Stimulated activated CD4-positive, alpha-beta T cell treated with anti-CD3 and anti-CD28 coated beads, Interleukin-1b, Interleukin-23, amount 100 ng/mL, for 4 hours (primary cell): ENCODE data around the gene AGRN.
"Not testable (repeated sequence)": the region's sequence is repeated elsewhere in the genome, so short reads cannot be mapped to it uniquely, and the experiment has no call there.

Experiments used
- DNase-seq, 2 donors: peaks; one replicate each; pipeline ENCODE4 v3.0.0-alpha.2; 2020; ENCODE audit warnings: low read depth in 2 of 2

The AGRN gene

DNA sequence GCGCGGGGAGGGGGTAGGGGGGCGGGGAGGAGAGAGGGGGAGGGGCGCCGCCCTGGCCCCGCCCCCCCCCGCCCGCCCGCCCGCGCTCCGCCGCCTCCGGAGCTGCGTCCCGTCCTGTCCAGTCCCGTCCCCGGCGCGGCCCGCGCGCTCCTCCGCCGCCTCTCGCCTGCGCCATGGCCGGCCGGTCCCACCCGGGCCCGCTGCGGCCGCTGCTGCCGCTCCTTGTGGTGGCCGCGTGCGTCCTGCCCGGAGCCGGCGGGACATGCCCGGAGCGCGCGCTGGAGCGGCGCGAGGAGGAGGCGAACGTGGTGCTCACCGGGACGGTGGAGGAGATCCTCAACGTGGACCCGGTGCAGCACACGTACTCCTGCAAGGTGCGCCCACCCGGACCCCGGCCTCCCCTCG lies at the start of gene AGRN:
AGRN (plus strand) TSS at position 121 of the 405 bp plus-strand sequence; CDS start at position 174, 53 bp downstream.
- peak in 1 of 2 donors; percentile 18 for DNase-seq

DNA sequence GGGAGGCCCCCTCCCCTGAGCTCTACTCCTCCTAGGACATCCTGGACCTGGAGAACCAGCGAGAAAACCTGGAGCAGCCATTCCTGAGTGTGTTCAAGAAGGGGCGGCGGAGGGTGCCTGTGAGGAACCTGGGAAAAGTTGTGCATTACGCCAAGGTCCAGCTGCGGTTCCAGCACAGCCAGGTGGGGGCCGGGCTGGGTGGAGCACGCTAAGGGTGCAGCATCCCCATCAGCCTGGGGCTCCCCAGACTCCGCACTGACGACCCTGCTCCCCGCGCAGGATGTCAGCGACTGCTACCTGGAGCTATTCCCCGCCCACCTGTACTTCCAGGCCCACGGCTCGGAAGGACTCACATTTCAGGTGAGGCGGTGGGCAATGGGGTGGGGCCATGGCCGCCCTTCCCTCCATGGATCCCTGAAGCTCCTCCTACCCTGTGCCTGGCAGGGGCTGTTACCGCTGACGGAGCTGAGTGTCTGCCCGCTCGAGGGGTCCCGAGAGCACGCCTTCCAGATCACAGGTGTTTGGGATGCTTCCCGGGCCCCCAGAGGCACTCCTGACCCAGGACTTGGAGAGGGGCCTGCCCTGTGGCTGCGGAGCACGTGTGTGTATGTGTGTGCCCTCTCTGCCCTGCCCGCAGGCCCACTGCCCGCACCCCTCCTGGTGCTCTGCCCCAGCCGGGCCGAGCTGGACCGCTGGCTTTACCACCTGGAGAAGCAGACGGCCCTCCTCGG lies 49.5 kb upstream of the AGRN start:
- DNase-seq: no peak

DNA sequence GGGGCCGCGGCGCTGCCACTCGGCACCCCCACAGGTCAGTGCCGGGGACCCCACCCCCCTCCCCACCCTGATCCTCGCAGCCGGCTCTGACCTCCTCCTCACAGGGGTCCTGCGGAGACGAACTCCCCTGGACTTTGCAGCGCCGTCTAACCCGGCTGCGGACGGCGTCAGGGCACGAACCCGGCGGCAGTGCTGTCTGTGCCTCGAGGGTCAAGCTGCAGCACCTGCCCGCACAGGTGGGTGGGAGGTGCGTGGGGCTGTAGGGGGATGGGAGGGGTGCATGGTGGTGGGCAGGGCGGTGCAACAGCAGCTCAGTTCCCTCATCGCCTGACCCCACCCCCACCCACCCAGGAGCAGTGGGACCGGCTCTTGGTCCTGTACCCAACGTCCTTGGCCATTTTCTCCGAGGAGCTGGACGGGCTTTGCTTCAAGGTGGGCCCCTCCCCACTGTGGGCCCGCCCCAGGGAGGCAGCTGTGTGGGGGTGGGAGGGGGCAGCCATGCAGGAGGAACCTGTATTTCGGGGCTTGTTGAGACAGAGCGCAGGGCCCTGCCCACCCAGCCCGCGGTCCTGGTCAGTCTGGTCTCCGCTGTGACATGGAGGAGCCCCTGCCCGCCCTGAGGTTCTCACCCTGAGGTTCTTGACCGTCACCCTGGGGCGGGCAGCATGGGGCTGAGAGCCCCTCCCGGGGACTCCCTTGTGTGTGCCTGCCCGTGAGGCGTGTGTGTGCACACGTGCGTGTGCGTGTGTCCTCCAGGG lies 48.8 kb upstream of the AGRN start:
- DNase-seq: no peak

DNA sequence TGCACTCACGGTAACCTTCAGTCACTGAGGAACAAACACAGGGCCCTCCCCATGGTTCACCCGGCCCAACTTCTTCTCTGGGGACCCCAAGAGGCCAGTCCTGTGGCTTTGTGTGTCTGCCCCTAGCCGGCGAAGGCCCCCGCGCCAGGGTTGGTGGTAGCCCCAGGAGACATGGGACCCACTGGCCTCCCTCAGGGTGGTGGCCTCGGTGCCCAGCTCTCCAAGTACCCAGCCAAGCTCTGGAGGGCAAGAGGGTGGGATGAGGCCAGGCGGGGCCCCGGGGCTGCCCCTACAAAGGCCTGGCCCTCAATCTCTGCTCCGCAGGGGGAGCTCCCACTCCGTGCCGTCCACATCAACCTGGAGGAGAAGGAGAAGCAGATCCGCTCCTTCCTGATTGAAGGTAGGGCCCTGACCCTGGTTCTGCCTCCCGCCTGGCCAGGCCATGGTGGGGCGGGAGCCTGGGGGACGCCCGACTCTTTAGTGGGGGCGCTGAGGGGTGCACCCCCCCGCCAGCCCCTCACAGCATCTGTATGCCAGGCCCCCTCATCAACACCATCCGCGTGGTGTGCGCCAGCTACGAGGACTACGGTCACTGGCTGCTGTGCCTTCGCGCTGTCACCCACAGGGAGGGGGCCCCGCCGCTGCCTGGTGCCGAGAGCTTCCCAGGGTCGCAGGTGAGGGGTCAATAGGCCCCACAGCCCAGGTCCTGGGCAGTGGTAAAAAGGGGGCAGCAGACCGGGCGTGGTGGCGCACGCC lies 48.0 kb upstream of the AGRN start:
- no peak for DNase-seq

DNA sequence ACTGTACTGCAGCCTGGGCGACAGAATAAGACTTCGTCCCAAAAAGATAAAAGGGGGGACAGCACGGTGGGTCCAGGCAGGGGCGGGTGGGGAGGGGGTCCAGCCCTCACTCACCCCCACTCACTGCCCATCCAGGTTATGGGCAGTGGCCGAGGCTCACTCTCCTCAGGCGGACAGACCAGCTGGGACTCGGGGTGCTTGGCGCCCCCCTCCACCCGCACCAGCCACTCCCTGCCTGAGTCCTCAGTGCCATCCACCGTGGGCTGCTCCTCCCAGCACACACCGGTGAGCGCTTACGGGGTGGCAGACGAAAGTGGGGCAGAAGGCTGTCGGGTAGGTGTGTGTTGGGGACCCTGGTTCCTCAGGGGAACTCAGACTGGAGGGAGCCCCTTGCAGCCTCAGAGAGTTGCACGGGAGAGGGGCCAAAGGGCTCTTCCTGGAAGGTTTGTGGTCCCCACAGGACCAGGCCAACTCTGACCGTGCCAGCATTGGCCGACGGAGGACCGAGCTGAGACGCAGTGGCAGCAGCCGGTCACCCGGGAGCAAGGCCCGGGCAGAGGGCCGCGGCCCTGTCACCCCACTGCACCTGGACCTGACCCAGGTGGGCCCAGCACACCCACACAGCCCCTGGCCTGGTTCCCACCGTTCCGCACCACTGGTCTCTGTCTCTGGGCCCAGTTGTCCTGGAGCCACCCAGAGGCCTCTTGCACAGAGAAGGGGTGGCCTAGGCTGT lies 47.0 kb upstream of the AGRN start:
- no peak for DNase-seq

DNA sequence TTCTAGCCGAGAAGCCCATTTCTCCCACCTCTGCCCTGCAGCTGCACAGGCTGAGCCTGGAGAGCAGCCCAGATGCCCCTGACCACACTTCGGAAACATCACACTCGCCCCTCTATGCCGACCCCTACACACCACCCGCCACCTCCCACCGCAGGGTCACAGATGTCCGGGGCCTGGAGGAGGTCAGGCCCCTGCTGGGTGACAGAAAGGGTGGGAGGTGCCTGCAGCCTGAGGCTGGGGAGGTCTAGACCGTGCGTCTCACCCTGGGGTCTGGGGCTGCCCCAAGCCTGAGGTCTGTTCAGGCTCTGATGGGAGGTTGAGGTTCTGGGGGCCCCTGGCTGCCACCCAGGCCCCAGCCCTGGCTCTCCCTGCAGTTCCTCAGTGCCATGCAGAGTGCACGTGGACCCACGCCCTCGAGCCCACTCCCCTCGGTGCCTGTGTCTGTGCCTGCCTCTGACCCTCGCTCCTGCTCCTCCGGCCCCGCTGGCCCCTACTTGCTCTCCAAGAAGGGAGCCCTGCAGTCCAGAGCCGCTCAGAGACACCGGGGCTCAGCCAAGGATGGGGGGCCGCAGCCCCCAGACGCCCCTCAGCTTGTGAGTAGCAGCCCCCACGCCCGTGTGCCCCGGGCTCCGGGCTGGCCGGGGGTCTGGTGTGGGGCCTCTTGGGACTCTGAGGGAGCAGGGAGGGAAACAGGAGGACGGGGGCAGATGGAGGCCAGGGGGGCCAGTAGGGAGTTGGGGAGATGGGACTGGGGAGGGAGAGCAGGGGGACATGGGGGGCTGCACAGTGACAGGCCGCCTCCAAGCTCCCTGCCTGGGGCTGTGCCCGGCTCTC lies 46.2 kb upstream of the AGRN start:
- no peak for DNase-seq

DNA sequence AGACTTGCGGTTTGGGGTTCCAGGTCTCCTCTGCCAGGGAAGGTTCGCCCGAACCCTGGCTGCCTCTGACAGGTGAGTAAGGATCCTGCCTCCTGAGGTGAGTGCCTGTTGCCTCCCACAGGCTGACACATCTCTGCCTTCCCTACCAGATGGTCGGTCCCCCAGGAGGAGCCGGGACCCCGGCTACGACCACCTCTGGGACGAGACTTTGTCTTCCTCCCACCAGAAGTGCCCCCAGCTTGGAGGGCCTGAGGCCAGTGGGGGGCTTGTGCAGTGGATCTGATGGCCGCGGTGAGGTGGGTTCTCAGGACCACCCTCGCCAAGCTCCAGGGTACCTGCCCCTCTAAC lies 45.7 kb upstream of the AGRN start:
- no peak for DNase-seq

DNA sequence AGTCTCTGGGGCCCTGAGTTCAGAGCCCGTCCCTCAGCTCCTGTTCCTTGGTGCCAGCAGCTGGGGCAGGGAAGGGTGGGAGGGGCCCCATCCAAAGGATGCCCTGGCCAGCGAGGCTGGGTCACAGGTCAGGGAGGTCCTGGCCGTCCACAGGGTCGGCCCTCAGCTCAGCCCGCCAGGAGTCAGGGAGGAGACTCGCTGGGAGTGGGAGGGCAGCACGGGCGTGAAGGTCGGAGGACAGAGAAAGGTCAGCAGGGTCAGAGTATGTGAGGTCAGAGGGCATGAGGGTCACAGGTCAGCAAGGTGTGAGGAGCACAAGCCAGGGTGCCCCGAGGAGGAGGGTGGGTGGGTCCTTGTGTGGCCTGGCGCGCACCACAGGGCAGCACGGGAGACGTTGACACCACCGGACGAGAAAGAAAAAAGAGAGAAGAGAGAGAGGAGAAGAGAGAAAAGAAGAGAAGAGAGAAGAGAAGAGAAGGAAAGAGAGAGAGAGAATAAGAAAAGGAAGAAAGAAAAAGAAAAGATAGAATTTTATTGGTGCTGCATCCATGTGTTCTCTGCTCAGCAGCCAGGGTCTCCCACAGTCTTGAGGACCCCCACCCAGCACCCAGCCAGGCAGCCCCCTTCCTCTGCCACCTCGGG lies 45.1 kb upstream of the AGRN start:
- DNase-seq: no peak

DNA sequence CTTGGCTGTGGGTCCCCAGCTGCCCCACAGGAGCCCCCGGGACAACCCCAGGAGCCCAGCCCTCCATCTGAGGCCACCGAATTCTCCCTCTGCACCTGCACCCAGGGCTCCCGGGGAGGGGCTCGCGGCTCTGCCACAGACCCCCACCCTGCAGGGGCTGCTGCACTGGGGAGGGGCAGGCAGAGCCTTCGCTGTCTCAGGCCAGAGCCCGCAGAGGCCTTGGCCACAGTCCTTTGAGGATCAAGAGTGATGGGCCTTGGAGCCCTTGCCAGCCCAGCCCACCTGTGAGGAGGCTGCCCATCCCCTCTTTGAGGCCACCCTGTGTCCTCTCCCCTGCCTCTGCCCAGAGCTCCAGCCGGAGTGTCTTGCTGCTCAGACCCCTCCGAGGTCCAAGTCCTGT lies 44.6 kb upstream of the AGRN start:
- no peak for DNase-seq

DNA sequence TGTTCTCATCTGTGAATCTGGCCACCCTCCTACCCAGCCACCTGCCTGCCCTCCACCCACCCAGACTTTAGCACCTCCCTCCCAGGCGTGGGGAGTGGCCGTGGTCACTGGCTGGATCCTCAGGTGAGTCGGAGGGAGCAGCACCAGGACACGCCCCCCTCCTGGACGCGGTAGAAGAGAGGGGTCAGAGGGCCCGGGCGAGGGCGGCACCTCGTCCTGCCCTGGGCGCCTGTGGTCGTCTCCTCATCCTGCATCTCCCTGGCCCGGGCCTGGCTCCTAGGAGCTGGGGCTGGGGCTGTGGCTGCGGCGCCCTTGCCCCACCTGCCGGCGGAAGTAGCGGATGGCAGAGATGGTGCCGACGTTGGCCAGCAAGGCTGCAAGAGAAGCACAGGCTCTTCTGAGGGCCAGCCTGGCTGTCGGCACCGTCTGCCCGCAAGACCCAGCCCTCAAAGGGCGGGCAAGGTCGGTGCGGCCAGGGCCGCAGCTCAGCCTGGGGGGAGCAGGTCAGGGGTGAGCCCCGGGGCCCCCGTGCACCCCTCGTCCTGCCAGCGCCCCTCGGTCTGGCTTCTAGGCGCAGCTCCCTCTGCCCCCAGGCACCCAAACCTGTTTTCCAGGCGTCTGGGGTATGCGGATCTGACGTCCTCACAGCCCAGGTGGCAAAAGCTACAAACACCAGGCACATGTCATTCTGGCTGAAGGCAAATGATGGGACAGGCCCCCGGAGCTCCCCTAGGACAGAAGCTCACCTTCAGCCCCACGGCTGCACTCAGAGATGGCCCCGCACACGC lies 43.8 kb upstream of the AGRN start:
- peak; percentile 59 to 61 for DNase-seq

DNA sequence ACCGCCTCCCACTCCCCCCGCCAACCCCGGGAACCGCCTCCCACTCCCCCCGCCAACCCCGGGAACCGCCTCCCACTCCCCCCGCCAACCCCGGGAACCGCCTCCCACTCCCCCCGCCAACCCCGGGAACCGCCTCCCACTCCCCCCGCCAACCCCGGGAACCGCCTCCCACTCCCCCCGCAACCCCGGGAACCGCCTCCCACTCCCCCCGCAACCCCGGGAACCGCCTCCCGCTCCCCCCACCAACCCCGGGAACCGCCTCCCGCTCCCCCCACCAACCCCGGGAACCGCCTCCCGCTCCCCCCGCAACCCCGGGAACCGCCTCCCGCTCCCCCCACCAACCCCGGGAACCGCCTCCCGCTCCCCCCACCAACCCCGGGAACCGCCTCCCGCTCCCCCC lies 43.1 kb upstream of the AGRN start:
- DNase-seq: not testable (repeated sequence)

DNA sequence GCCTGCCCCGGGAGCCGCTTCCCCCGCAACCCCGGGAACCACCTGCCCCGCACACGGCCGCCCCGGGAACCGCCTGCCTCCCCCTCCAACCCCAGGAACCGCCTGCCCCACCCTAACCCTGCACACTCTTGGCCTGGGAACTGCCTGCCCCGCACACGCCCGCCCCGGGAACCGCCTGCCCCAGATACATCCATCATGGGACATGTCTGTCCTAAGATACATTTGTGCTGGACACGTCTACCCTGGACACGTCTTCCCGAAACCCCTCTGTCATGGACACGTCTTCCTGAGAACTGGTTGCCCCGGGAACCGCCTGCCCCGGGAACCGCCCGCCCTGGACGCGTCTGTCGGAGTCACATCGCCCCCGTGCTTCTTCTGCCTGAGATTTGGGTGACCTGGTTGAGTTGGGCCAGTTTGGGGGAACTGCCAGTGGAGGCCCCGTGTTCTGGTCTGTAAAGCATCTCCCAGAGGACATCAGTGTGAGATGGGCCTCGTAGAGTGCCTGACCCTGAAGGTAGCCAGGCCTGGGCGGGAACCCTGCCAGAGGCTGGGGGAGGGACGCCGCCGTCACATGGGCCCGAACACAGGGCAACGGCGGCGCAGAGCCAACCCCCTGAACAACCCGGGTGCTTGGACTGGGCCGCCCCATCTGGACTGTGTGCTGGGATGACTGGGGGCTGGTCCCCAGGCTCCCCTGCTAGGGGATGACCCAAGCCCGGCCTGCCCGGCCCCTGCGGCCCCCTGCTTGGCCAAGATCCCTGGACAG lies 41.7 kb upstream of the AGRN start:
- no peak for DNase-seq

DNA sequence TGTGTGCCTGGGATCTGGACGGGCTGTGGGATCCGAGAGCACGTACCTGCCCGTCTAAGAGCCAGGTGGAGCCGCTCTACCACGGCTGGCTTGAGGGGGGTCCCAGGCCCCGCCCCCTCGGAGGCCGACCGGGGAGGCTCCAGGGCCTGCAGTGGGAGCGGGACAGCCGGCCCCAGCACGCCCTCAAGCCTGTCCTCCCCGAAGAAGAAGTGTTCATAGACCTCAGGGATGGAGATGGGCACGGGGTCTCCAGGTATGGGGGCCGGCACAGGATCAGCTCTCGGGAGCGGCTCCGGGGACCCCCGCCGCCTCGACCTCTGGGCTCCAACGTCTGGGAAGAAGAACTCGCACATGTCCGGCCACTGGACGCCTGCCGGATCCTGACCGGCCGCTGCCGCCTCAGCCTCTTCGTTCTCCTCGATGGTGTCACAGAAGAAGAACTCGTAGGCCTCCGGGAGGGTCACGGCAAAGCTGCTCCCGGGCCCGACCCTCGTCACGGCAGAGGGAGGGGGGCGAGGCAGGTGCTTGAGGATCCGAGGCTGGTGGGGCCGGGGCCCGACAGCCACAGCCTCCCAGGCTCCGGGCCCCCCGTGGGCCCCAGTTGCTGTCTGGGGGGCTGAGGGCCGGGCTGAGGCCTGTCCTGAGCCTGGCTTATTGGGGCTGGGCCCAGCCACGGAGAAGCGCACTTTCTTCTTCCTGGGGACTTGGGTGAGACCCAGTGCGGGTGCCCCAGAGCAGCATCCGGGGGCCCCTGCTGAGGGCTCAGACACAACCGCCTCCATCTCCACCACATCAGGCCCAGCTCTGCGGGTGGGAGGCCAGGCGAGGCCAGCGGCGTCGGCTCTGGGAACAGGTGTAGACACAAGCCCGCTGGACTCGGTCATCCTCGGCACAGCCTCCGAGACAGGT lies 40.8 kb upstream of the AGRN start:
- no peak for DNase-seq

DNA sequence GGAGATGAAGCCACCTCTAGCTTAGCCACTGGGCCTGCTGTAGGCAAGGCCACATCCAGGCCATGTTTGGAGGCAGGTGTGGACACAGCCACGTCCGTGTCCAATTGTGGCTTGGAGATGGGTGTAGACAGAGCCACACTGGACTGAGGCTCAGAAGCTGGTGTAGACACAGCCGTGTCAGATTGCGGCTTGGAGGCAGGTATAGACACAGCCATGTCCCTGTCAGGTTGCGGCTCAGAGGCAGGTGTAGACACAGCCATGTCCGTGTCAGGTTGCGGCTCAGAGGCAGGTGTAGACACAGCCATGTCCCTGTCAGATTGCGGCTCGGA lies 40.2 kb upstream of the AGRN start:
- DNase-seq: no peak

DNA sequence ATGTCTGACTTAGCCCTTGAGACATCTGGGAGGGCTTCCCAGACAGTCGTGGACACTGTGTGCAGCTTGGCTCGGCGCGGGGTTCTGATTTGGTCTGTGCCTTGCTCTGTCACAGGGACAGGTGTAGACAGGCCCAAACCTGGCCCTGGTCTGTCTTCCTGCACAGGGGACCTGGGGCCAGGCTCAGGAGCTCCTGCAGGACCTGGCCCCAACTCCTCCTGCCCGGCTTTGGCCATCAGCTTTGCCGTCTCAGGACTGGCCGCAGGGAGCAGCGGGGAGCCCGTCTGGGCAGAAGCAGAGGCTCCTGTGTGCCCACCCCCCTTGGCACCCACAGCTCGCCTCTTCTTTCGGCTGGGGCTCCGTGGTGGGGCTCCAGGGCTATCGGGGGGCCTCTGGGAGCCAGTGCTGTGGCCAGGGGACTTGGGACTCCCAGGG lies 39.8 kb upstream of the AGRN start:
- no peak for DNase-seq

DNA sequence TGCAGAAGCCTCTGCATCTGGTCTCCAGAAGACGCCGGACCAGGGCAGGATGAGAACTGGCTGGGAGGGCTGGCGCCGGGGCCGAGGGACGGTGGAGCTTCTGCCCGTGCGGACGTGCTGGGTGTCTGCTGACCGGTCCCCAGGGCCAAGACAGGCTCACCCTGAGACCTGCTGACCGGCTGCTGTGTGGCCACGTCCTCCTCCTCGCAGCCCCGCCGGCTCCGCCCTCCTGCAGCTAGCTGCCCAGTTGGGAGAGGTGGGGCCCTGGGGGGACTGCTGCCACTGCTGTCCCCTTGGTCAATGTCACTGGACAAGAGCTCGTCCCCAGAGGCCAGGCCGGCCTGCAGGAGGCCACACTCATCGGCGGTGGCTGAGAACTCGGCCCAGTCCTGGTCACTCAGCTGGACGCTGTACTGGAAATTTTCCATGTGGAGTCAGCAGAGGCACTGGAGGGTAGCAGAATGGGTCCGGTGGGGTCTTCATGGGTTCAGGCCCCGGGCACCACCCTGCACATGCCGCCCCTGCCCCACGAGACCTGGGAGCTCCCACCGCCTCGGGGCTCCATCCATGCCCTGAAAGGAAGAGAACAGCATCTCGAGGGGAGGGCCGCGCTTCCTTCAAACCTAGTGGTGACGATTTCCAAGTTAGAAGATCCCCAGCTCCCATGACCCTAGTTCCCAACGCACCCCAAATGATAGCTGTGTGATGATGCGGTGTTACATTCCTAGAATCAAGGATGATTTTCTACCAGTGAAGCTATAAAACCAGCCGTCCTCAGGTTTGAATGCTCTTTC lies 39.1 kb upstream of the AGRN start:
- no peak for DNase-seq

DNA sequence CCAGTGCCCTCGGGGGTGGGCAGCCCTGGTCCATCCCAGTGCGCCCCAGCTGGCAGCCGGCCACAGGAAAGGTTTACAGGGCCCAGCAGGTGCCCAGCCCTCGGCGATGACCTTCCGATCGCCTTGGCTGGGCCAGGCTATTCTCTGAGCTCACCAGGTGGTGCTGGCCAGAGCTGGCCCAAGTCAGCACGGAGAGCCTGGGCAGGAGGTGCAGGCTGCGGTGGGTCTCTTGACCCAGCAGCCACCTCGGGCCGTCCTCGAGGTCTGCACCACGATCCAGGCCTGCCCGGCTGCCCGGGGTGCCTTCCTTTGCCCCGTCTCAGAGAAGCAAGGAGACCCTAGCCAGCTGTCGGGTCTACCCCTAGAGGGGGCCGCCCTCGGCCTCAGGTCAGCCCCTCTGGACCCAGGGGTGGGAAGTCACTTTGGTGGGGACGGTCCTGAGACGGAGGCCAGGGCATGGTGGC lies 38.4 kb upstream of the AGRN start:
- DNase-seq: no peak
